ENCODE data around the gene PRDM16. TPM values are rescaled to one million over a fixed set of nuclear protein-coding genes. Genes with fewer than 3 reads are reported as not detected.

PRDM16 gene
- total RNA-seq, 2 donors from 2014 or later, result 0.79 to 6.1 TPM

- Histone ChIP-seq H3K9ac (ENCODE audit: low read depth in 2 of 2, low read length in 2 of 2) (peak overlapping the region; percentile 28 to 32), H3K4me1 (peaks cover 18% of the 10 kb centered on the region), H3K4me3 (no peak overlapping the region), H3K27ac (peak overlapping the region; percentile 34), H3K27me3 (no peaks in the 10 kb centered on the region), H3K9me3 (no peaks in the 10 kb centered on the region), H3K36me3 (no peaks in the 10 kb centered on the region)
- TF ChIP-seq, protein P1, sequence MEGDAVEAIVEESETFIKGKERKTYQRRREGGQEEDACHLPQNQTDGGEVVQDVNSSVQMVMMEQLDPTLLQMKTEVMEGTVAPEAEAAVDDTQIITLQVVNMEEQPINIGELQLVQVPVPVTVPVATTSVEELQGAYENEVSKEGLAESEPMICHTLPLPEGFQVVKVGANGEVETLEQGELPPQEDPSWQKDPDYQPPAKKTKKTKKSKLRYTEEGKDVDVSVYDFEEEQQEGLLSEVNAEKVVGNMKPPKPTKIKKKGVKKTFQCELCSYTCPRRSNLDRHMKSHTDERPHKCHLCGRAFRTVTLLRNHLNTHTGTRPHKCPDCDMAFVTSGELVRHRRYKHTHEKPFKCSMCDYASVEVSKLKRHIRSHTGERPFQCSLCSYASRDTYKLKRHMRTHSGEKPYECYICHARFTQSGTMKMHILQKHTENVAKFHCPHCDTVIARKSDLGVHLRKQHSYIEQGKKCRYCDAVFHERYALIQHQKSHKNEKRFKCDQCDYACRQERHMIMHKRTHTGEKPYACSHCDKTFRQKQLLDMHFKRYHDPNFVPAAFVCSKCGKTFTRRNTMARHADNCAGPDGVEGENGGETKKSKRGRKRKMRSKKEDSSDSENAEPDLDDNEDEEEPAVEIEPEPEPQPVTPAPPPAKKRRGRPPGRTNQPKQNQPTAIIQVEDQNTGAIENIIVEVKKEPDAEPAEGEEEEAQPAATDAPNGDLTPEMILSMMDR (IDR thresholded peaks at IDR 0.05), result no peak
- peak; percentile 72 for DNase-seq
- intact Hi-C loops (cut with DNase I), result no loop called here
These were observed 251.5 kb downstream of the PRDM16 start for GRCh38 chr1:3320246-3321152.

- intact Hi-C loops (cut with DNase I), result no loop called here
- DNase-seq, result no peak
These were observed 252.8 kb downstream of the PRDM16 start for GRCh38 chr1:3321559-3322449.

DNA sequence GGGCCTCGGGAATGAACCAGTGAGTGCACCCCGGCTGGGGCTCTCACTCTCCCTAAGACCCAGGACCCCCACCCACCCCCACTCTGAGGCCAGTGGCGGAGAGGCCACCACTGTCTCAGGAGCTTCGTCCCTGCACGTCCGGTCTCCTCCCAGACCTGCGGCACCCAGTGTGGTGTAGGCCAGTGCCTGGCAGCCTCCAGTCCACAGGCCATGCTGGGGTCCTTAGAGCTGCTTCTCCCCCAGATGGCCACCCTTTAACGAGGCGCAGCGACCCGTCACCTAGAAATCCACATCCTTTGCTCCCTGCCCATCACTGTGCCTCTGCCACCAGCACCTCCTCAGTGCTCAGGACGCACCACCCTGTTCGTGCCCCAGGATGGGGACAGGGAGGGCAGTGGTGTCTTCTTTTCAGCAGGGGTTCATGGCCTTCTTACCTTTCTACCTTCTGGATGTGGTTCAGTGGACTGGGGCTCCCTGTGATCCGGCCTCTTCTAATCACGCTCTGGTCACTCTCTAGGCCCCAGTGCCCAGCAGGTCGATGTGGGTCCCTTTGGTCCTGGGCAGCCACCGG, 253.5 kb downstream of the PRDM16 start:
- no peaks in the 10 kb centered on the region for H3K9me3 ChIP-seq
- intact Hi-C loops (cut with DNase I), result no loop called here
- no peak overlapping the region for H3K4me3 ChIP-seq
- DNase-seq, result peak; percentile 26
- no peaks in the 10 kb centered on the region for H3K36me3 ChIP-seq
- H3K4me1 ChIP-seq, result peaks cover 18% of the 10 kb centered on the region
- H3K9ac ChIP-seq (ENCODE audit: low read depth in 2 of 2, low read length in 2 of 2), result peak overlapping the region; percentile 19 to 51
- peak overlapping the region; percentile 60 for H3K27ac ChIP-seq
- TF ChIP-seq, protein P1 (IDR thresholded peaks at IDR 0.05), result no peak
- H3K27me3 ChIP-seq, result no peaks in the 10 kb centered on the region

More at GRCh38 chr1:3321559-3322449, 252.8 kb downstream of the PRDM16 start:
- Histone ChIP-seq H3K27me3 (no peaks in the 10 kb centered on the region), H3K27ac (no peak overlapping the region), H3K4me1 (peaks cover 18% of the 10 kb centered on the region), H3K9ac (ENCODE audit: low read depth in 2 of 2, low read length in 2 of 2) (no peak overlapping the region), H3K9me3 (no peaks in the 10 kb centered on the region), H3K4me3 (no peak overlapping the region), H3K36me3 (no peaks in the 10 kb centered on the region)
- TF ChIP-seq, protein P1 (IDR thresholded peaks at IDR 0.05), result no peak

GRCh38 chr1:3323021-3323795, 254.2 kb downstream of the PRDM16 start:
- peak; percentile 74 for DNase-seq
- H3K27me3 ChIP-seq, result no peaks in the 10 kb centered on the region
- peak overlapping the region; percentile 60 for H3K27ac ChIP-seq
- H3K4me3 ChIP-seq, result peak overlapping the region; percentile 7
- intact Hi-C loops (cut with DNase I), result no loop called here
- H3K9me3 ChIP-seq, result no peaks in the 10 kb centered on the region
- H3K9ac ChIP-seq (ENCODE audit: low read depth in 2 of 2, low read length in 2 of 2), result peak overlapping the region in 1 of 2 donors; percentile 53
- TF ChIP-seq, protein P1 (IDR thresholded peaks at IDR 0.05), result no peak
- H3K4me1 ChIP-seq, result peaks cover 18% of the 10 kb centered on the region
- no peaks in the 10 kb centered on the region for H3K36me3 ChIP-seq

Measured in colonic mucosa (tissue), 4 donors.